Spinal cord (tissue), 10 donors: ENCODE results near the gene CPSF7. TPM values are rescaled to one million over a fixed set of nuclear protein-coding genes. Genes with fewer than 3 reads are reported as not detected.
A peak's percentile ranks its signal among the peaks of the same experiment; 100 is the strongest.

Source experiments
- DNase-seq, 6 donors: peaks; one replicate each; pipeline versions ENCODE4 v3.0.0 to v3.0.0-alpha.2; 2013 to 2015; ENCODE audit warnings: low spot score in 6 of 6, low read depth in 4 of 6
- H3K27ac ChIP-seq: one replicate; pipeline ENCODE4 v1.5.1; 2013; ENCODE audit warnings: low read depth, low read length, control low read depth
- H3K27me3 ChIP-seq: one replicate; pipeline ENCODE4 v1.6.1; 2013; ENCODE audit warnings: low read length; ENCODE audit not compliant: control insufficient read depth, insufficient read depth
- H3K36me3 ChIP-seq: one replicate; pipeline ENCODE4 v1.6.1; 2013; ENCODE audit warnings: low read length; ENCODE audit not compliant: control insufficient read depth, insufficient read depth
- H3K4me1 ChIP-seq: one replicate; pipeline ENCODE4 v1.6.1; 2013; ENCODE audit warnings: low read length; ENCODE audit not compliant: control insufficient read depth, insufficient read depth
- H3K4me3 ChIP-seq: one replicate; pipeline ENCODE4 v1.5.1; 2013; ENCODE audit warnings: low read depth, low read length, control low read depth
- H3K9me3 ChIP-seq: one replicate; pipeline ENCODE4 v1.6.1; 2013; ENCODE audit warnings: low read length; ENCODE audit not compliant: control insufficient read depth, insufficient read depth
- WGBS: methylation state at CpG from one replicate; pipeline ENCODE4 v1.1.5; 2013; ENCODE audit warnings: missing lambda C conversion rate; ENCODE audit not compliant: insufficient coverage; 5-methylcytosine and 5-hydroxymethylcytosine counted together
- polyA plus RNA-seq, 2 donors: library from polyadenylated mRNA; unstranded; fragments of 120-200 nt; gene quantifications; one replicate each; pipeline ENCODE4 v1.2.1, GENCODE V29; 2013; ENCODE audit not compliant: insufficient read length in 2 of 2
- total RNA-seq, 2 donors: library from RNA; depleted of rRNA in 1 of 2; stranded (reverse); fragments of 120-200 nt in 1 of 2; fragments of >200 nt in 1 of 2; gene quantifications; one replicate each; pipeline versions ENCODE4 v1.2.3 to v1.2.4, GENCODE V29; 2013 to 2014
- donor health status: healthy.

Gene CPSF7
- total and polyA plus RNA-seq, 4 donors: 30.4 to 104 (median 70.8) TPM

DNA sequence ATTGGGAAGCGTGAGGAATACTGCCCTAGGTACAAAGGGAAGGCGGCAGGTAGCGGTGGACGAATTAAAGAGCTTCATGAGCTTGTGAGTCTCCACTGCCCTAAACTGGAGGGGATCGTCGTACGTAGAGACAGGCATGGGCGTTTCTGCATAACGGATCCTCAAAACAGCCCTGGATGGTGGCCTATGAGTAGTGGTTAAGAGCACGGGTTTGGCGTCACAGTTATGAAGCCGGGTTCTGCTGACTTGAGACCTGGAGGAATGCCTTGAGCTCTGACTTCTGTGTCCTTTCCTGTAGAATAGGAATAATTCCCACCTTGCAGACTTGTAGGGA lies 67.3 kb downstream of the CPSF7 start:
- H3K27ac ChIP-seq: peak overlapping the region; percentile 99
- under 1% methylated on average over 12 of the region's 12 CpGs for WGBS

DNA sequence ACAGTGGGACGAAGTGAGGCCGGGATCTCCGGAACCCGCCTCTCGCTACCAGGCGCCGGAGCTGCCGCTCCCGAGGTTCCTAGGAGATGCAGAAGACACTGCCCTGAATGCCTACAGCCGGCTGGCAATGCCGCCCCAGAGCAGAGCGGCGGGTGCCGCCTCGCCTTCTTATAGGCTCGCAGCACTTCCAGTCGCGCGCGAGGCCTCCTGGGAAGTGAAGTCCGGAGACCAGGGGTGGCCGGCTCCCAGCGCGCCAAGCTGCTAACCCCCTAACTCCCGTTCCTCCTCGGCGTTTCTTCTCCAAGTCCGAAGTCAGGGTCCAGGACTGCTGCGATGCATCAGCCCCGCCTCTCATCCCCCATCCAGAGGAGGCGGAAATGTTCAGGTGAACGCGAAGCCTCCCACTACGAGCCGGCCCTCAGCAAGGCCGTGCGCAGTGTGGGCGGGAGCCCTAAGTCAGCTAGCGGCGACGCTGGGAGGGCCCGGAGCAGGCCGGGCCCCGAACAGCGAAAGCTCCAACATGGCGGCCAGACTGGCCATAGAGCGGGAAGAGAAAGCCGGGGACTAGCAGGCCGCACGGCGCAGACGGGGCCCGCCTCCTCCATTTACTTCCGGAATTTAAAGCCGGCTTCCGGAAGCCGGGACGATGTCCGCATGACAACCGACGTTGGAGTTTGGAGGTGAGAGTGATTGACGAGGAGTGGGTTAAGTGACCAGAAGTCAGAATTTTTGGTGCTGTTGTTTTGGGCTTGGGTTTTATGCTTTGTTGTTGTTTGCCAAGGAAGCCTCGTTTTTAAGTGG lies 67.8 kb downstream of the CPSF7 start, which contains the start of the genes CYB561A3 and TMEM138:
Gene CYB561A3 (minus strand): TSS at position 142 of the 801 bp plus-strand sequence. CDS start 5,169 bp downstream, outside the sequence.
Gene TMEM138 (plus strand): TSS at position 634 of the 801 bp plus-strand sequence. CDS start 2,017 bp downstream, outside the sequence.
- Histone ChIP-seq H3K36me3 (peaks cover 28% of the 10 kb centered on the region), H3K4me3 (peak within 1 kb of the TSS; percentile 73), H3K27ac (peak within 1 kb of the TSS; percentile 99), H3K9me3 (no peaks in the 10 kb centered on the region), H3K4me1 (peaks cover 31% of the 10 kb centered on the region), H3K27me3 (no peaks in the 10 kb centered on the region)
- DNase-seq: peak; percentile 83 to 98 (median 90)
- WGBS: under 1% methylated on average over 63 of the region's 63 CpGs

More for the DNA sequence above, 67.3 kb downstream of the CPSF7 start:
- H3K36me3 ChIP-seq: peaks cover 30% of the 10 kb centered on the region
- peaks cover 31% of the 10 kb centered on the region for H3K4me1 ChIP-seq
- H3K9me3 ChIP-seq: no peaks in the 10 kb centered on the region
- H3K4me3 ChIP-seq: peak overlapping the region; percentile 73
- DNase-seq: no peak
- no peaks in the 10 kb centered on the region for H3K27me3 ChIP-seq

GRCh38 chr11:61361237-61361740 lies 68.5 kb downstream of the CPSF7 start:
- DNase-seq: no peak
- Histone ChIP-seq H3K4me3 (peak overlapping the region; percentile 73), H3K36me3 (peaks cover 26% of the 10 kb centered on the region), H3K27ac (peak overlapping the region; percentile 99), H3K9me3 (no peaks in the 10 kb centered on the region), H3K27me3 (no peaks in the 10 kb centered on the region), H3K4me1 (peaks cover 31% of the 10 kb centered on the region)
- 1% methylated on average over 20 of the region's 22 CpGs for WGBS

DNA sequence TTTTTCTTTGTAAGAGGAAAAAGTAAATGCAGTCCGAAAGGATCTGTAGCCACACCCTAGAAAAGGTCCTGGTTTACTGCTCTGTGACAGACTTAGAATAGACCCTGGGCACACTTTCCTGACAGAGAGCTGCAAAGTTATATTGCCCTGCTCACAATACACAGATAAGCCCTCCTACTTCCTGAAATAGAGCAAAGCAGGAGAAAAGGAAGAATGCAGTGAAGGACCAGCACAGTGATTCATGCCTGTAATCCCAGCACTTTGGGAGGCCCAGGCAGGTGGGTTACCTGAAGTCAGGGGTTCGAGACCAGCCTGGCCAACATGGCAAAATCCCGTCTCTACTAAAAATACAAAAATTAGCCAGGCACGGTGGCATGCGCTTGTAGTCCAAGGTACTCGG lies 70.3 kb downstream of the CPSF7 start:
- Histone ChIP-seq H3K4me1 (peaks cover 31% of the 10 kb centered on the region), H3K4me3 (no peak overlapping the region), H3K36me3 (peaks cover 10% of the 10 kb centered on the region), H3K9me3 (no peaks in the 10 kb centered on the region), H3K27ac (no peak overlapping the region), H3K27me3 (no peaks in the 10 kb centered on the region)
- no peak for DNase-seq
- WGBS: 95% methylated on average over 4 of the region's 6 CpGs

DNA sequence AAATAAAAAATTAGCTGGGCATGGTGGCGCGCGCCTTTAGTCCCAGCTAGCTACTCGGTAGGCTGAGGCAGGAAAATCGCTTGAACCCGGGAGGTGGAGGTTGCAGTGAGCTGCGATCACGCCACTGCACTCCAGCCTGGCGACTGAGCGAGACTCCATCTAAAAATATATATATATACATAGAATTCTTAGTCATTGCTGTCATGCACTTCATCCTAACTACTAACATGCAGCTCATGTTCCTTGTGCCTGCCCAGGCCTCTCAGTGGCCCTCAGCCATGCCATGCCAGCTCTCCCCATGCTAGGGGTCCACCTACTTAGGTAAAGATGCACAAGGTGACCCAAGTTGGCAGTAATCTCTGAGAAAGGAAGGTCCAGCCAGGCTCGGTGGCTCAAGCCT lies 71.2 kb downstream of the CPSF7 start:
- peaks cover 5% of the 10 kb centered on the region for H3K36me3 ChIP-seq
- H3K4me3 ChIP-seq: no peak overlapping the region
- no peaks in the 10 kb centered on the region for H3K9me3 ChIP-seq
- DNase-seq: no peak
- no peaks in the 10 kb centered on the region for H3K27me3 ChIP-seq
- peaks cover 31% of the 10 kb centered on the region for H3K4me1 ChIP-seq
- 91% methylated on average over 4 of the region's 11 CpGs for WGBS
- H3K27ac ChIP-seq: no peak overlapping the region

- H3K4me1 ChIP-seq: peaks cover 25% of the 10 kb centered on the region
- no peak overlapping the region for H3K27ac ChIP-seq
- H3K36me3 ChIP-seq: peaks cover 12% of the 10 kb centered on the region
- no peaks in the 10 kb centered on the region for H3K9me3 ChIP-seq
- DNase-seq: no peak
- no peaks in the 10 kb centered on the region for H3K27me3 ChIP-seq
- H3K4me3 ChIP-seq: no peak overlapping the region
- WGBS: 98% methylated on average over 5 of the region's 6 CpGs
Measured at GRCh38 chr11:61357894-61358239, 71.9 kb downstream of the CPSF7 start.

DNA sequence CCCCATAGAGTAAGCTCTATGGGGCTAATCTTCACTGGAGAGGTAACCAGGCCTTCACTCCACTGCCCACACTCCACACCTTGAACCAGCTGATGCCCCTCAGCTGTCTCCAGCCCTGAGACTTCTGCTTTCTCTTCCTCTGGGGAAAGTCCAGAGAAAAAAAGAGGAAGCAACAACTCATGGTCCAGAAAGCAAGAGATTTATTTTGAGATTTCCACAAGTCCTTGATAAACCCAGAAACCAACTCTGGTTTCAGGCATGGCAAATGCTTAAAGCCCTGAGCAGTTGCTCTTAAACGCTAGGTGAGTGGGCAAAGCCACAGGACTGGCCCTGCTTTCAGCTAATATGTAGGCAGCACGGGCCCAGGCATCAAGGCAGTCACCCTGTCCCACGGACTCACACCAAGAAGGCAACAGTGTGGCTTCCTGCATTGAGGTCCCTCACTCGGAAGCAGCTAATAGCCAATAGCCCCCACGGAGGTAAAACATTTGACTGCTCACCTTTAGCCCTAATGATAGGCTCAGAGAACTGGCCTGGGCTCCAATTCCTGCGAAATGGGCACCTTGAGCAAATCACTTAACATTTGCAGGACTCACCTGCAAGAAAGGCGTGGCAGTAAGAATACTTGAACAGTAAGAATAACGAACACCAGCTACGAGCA lies 72.4 kb downstream of the CPSF7 start:
- Histone ChIP-seq H3K4me3 (no peak overlapping the region), H3K36me3 (peaks cover 14% of the 10 kb centered on the region), H3K4me1 (peaks cover 22% of the 10 kb centered on the region), H3K27me3 (no peaks in the 10 kb centered on the region), H3K9me3 (no peaks in the 10 kb centered on the region), H3K27ac (no peak overlapping the region)
- 90% methylated on average over 6 of the region's 9 CpGs for WGBS
- no peak for DNase-seq

- no peak overlapping the region for H3K27ac ChIP-seq
- 97% methylated on average over 3 of the region's 4 CpGs for WGBS
Measured at GRCh38 chr11:61356706-61357105, 73.1 kb downstream of the CPSF7 start.

GRCh38 chr11:61354208-61354607 lies 75.6 kb downstream of the CPSF7 start:
- no peak overlapping the region for H3K27ac ChIP-seq
- H3K4me1 ChIP-seq: peaks cover 6% of the 10 kb centered on the region
- H3K27me3 ChIP-seq: no peaks in the 10 kb centered on the region
- no peak overlapping the region for H3K4me3 ChIP-seq
- no peaks in the 10 kb centered on the region for H3K9me3 ChIP-seq
- WGBS: no CpG with 5 or more reads among the region's 2 CpGs
- DNase-seq: no peak
- peaks cover 39% of the 10 kb centered on the region for H3K36me3 ChIP-seq

More at GRCh38 chr11:61356706-61357105, 73.1 kb downstream of the CPSF7 start:
- Histone ChIP-seq H3K4me3 (no peak overlapping the region), H3K9me3 (no peaks in the 10 kb centered on the region), H3K27me3 (no peaks in the 10 kb centered on the region), H3K4me1 (peaks cover 22% of the 10 kb centered on the region), H3K36me3 (peaks cover 17% of the 10 kb centered on the region)
- DNase-seq: no peak
